ENCODE measurements around the gene A1CF. TPM values are rescaled to one million over a fixed set of nuclear protein-coding genes. Genes with fewer than 3 reads are reported as not detected.
A peak's percentile ranks its signal among the peaks of the same experiment; 100 is the strongest.
"Not testable (repeated sequence)": the region's sequence is repeated elsewhere in the genome, so short reads cannot be mapped to it uniquely, and the experiment has no call there.

A1CF gene
- total and polyA plus RNA-seq, 2 experiments from 2014 or later = not detected

DNA sequence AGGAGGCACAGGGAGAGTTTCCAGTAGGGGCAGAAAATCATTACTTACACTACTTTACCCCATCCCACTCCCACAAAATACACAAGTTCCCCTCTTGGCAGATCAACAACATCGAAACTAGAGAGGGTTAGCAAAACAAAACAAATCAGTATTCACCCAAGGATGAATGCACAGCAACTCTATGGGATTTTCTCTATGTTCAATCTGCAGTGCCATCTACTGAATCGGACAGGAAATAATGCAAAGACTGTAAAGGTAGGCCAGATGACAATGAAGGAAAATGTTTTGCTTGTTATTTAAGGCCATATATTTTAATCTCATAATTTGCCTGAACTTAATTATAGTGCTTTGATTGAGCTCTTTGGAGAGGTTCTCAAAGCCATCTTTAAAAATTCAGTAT lies 110.6 kb downstream of the A1CF start:
- H3F3A ChIP-seq (ENCODE audit: insufficient read depth); H3K9me3 ChIP-seq (ENCODE audit: low read depth); H2AFZ ChIP-seq; H3K27me3 ChIP-seq (replicated peaks; ENCODE audit: insufficient read depth); H3K4me3 ChIP-seq; H3K4me2 ChIP-seq (ENCODE audit: unreplicated experiment); H4K20me1 ChIP-seq (ENCODE audit: insufficient read depth); H3K79me2 ChIP-seq (ENCODE audit: insufficient read depth); H3K4me1 ChIP-seq (ENCODE audit: insufficient read depth); H3K27ac ChIP-seq; in situ Hi-C loops (cut with MboI); H3K9ac ChIP-seq; H3K9me2 ChIP-seq (ENCODE audit: insufficient read depth); H3K36me3 ChIP-seq (ENCODE audit: low read depth): not testable (repeated sequence)
- peak; percentile 3 for DNase-seq
- 50 to 51% methylated on average over 2 of the region's 2 CpGs for WGBS, 2 experiments (ENCODE audit: low coverage in 1 of 2, low lambda C conversion rate in 2 of 2, missing lambda C conversion rate in 2 of 2)

DNA sequence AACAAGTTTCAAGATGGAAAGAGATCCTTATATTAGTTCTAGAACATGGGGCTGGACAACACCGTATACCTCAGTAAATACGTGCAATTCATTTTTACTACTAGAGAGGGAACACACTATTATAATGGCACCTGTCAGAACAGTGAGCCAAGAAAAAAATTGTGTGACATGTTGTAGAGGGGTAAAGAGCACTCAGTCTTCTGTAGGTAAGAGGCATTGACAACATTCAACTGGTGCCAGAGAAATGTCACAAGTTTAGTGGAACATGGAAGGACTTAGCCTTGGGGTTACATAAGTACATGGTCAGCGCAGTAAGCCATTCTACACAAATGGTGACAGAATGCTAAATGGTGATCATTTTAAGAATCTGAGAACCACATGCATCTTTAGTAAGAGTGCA lies 113.4 kb downstream of the A1CF start:
- H3K9me3 ChIP-seq (ENCODE audit: low read depth); H3K79me2 ChIP-seq (ENCODE audit: insufficient read depth); H3K27ac ChIP-seq; H3K4me3 ChIP-seq; H3K4me1 ChIP-seq (ENCODE audit: insufficient read depth); H2AFZ ChIP-seq; H3K4me2 ChIP-seq (ENCODE audit: unreplicated experiment); DNase-seq; H3K36me3 ChIP-seq (ENCODE audit: low read depth); in situ Hi-C loops (cut with MboI); H3K9ac ChIP-seq; H4K20me1 ChIP-seq (ENCODE audit: insufficient read depth); H3K9me2 ChIP-seq (ENCODE audit: insufficient read depth); H3F3A ChIP-seq (ENCODE audit: insufficient read depth); H3K27me3 ChIP-seq (replicated peaks; ENCODE audit: insufficient read depth): not testable (repeated sequence)
- 96 to 100% methylated on average over 3 of the region's 3 CpGs for WGBS, 2 experiments (ENCODE audit: low coverage in 1 of 2, low lambda C conversion rate in 2 of 2, missing lambda C conversion rate in 2 of 2)

DNA sequence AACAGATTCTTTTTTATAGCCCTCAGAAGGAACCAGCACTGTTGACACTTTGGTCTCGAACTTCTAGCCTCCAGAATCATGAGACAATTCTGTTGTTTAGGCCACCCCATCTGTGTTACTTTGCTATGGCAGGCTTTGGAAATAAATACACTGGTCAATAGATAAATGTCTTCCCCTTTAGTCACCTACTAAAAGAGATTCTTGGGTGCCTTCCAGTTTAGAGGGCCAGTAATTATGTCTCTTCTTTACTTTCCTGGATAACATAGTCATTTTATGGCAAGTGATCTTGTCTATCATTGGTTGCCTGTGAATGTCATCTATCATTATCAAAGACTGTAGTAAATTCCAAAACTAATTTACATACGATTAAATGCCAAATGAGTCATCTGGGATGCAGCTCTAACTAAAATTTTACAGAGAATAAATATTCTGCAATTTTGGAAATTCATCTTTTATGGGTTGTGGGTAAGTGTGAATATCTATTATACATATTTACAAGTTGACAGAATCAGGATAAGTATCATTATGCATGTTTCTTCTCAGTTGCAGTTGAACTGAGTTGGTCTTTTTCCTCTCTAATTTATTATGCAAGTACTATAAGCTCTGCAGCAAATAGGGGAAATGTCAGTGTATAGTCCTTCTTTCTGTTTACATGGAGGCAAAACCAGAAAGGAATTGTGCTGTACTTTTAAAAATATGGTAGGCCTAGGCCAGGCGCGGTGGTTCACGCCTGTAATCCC lies 118.5 kb downstream of the A1CF start:
- H3K79me2 ChIP-seq (ENCODE audit: insufficient read depth); H3K4me1 ChIP-seq (ENCODE audit: insufficient read depth); H3K4me2 ChIP-seq (ENCODE audit: unreplicated experiment); H3K4me3 ChIP-seq; in situ Hi-C loops (cut with MboI); H3F3A ChIP-seq (ENCODE audit: insufficient read depth); H3K9ac ChIP-seq; H4K20me1 ChIP-seq (ENCODE audit: insufficient read depth); H3K36me3 ChIP-seq (ENCODE audit: low read depth); H3K27me3 ChIP-seq (replicated peaks; ENCODE audit: insufficient read depth); H2AFZ ChIP-seq; H3K9me3 ChIP-seq (ENCODE audit: low read depth); H3K9me2 ChIP-seq (ENCODE audit: insufficient read depth): not testable (repeated sequence)
- 59 to 61% methylated on average over 5 of the region's 5 CpGs for WGBS, 2 experiments (ENCODE audit: low coverage in 1 of 2, low lambda C conversion rate in 2 of 2, missing lambda C conversion rate in 2 of 2)
- DNase-seq = peak; percentile 78
- H3K27ac ChIP-seq = peak overlapping the region; percentile 69

Other genes starting within 250 kb of the A1CF start
- 3.7 and 7.8 TPM in 2 replicates for gene ASAH2B, start 145.7 kb downstream of the A1CF start, total RNA-seq (2014; rRNA removed; shearing (Covaris generic))
- 5.0 and 5.7 TPM in 2 replicates for gene ASAH2B, start 145.7 kb downstream of the A1CF start, polyA plus RNA-seq (2016; fragmentation: Nextera tagmentation; extraction: Ambion mirVana)
- gene PRKG1, start 188.9 kb upstream of the A1CF start, total RNA-seq (2014; rRNA removed; shearing (Covaris generic)) = 21.8 TPM in 2 replicates
- 9.4 and 10.7 TPM in 2 replicates for gene PRKG1, start 188.9 kb upstream of the A1CF start, polyA plus RNA-seq (2016; fragmentation: Nextera tagmentation; extraction: Ambion mirVana)

Measured in GM23248 (cell line).